ACHN (cell line): Measurements from ENCODE around the gene C2.

ENCODE experiments used
- DNase-seq: peaks from one replicate; pipeline ENCODE4 v3.0.0-alpha.2; 2015
- in situ Hi-C: cut with HindIII; loops from 2 replicates; pipeline ENCODE4 v1.10.0; 2017; ENCODE audit warnings: low sequenced_read_pairs, low pct_ligation_motif_present, low pct_unique_long_range_greater_than_20kb

C2 gene

GRCh38 chr6:31947864-31948263 lies 20.3 kb downstream of the C2 start:
- in situ Hi-C loops = no loop called here
- DNase-seq = no peak

- no peak for DNase-seq
- in situ Hi-C loops = no loop called here
Observed at GRCh38 chr6:31948306-31948705, 20.8 kb downstream of the C2 start.

GRCh38 chr6:31948753-31949413 lies 21.4 kb downstream of the C2 start:
- in situ Hi-C loops = no loop called here
- no peak for DNase-seq

GRCh38 chr6:31949926-31950548 lies 22.5 kb downstream of the C2 start:
- DNase-seq = no peak
- in situ Hi-C loops = no loop called here

- DNase-seq = peak; percentile 60
- in situ Hi-C loops = no loop called here
Observed at GRCh38 chr6:31952140-31952805, 24.8 kb downstream of the C2 start.

- in situ Hi-C loops = no loop called here
- DNase-seq = no peak
Observed at GRCh38 chr6:31952890-31953289, 25.4 kb downstream of the C2 start.

- no peak for DNase-seq
- in situ Hi-C loops = no loop called here
Observed at GRCh38 chr6:31954511-31954910, 27.0 kb downstream of the C2 start.

GRCh38 chr6:31956796-31957195 lies 29.3 kb downstream of the C2 start:
- DNase-seq = no peak
- in situ Hi-C loops = no loop called here

GRCh38 chr6:31958412-31958740 lies 30.9 kb downstream of the C2 start:
- in situ Hi-C loops = no loop called here
- no peak for DNase-seq

GRCh38 chr6:31958741-31959739 lies 31.5 kb downstream of the C2 start, which contains the start of the genes NELFE and SKIC2:
Gene NELFE, minus strand, starts transcription at chr6:31958971. Its CDS starts 525 bp downstream, at chr6:31958446.
Gene SKIC2, plus strand, starts transcription at chr6:31959175. Its CDS starts 18 bp downstream, at chr6:31959193.
- peak; percentile 97 for DNase-seq
- in situ Hi-C loops = no loop called here

GRCh38 chr6:31961616-31962015 lies 34.1 kb downstream of the C2 start:
- no peak for DNase-seq
- in situ Hi-C loops = no loop called here

- DNase-seq = no peak
- in situ Hi-C loops = no loop called here
Observed at GRCh38 chr6:31963921-31964320, 36.4 kb downstream of the C2 start.

- DNase-seq = no peak
- in situ Hi-C loops = no loop called here
Observed at GRCh38 chr6:31965700-31966099, 38.2 kb downstream of the C2 start.

GRCh38 chr6:31966506-31966905 lies 39.0 kb downstream of the C2 start:
- in situ Hi-C loops = no loop called here
- DNase-seq = no peak

GRCh38 chr6:31966997-31967925 lies 39.7 kb downstream of the C2 start:
- in situ Hi-C loops = no loop called here
- DNase-seq = no peak

GRCh38 chr6:31967926-31968320 lies 40.4 kb downstream of the C2 start:
- in situ Hi-C loops = no loop called here

GRCh38 chr6:31968326-31968725 lies 40.8 kb downstream of the C2 start:
- in situ Hi-C loops = no loop called here
- no peak for DNase-seq

More at GRCh38 chr6:31967926-31968320, 40.4 kb downstream of the C2 start:
- no peak for DNase-seq
